22Rv1 (cell line): ENCODE measurements around the gene EML3.

Experiments used
- ZFX ChIP-seq: fragments of 450-650 bp; IDR thresholded peaks from 2 replicates; pipeline ENCODE4 v1.6.1; 2017; ENCODE audit warnings: antibody characterized with exemption, borderline replicate concordance
- TF ChIP-seq, protein P1 (sequence below): fragments of 450-650 bp; IDR thresholded peaks from 2 replicates; pipeline ENCODE4 v1.5.1; 2017; ENCODE audit warnings: mild to moderate bottlenecking

DNA sequence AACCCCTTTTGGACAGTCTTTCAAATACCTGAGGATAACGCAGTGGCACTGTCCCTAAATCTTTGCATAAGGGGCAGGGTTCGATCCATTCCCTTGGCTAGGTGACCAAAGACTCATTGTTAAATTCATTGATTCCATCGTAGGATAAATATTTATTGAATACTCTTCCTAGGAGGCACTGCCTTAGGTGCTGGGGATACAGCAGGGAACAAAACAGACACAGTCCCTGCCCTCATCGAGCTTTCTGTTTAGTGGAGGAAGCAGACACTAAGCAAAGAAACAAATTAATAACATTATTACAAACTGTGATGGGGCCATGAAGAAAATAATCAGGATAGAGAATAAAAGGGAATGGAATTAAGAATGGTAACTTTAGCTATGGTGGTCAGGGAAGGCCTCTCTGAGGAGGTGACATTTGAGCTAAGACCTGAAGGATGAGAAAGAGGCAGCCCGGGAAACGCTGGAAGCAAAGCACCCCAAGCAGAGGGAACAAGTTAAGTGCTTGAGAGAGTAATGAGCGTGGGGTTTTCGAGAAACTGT is 8.5 kb upstream of the EML3 start:
- TF ChIP-seq, protein P1, sequence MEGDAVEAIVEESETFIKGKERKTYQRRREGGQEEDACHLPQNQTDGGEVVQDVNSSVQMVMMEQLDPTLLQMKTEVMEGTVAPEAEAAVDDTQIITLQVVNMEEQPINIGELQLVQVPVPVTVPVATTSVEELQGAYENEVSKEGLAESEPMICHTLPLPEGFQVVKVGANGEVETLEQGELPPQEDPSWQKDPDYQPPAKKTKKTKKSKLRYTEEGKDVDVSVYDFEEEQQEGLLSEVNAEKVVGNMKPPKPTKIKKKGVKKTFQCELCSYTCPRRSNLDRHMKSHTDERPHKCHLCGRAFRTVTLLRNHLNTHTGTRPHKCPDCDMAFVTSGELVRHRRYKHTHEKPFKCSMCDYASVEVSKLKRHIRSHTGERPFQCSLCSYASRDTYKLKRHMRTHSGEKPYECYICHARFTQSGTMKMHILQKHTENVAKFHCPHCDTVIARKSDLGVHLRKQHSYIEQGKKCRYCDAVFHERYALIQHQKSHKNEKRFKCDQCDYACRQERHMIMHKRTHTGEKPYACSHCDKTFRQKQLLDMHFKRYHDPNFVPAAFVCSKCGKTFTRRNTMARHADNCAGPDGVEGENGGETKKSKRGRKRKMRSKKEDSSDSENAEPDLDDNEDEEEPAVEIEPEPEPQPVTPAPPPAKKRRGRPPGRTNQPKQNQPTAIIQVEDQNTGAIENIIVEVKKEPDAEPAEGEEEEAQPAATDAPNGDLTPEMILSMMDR, result no peak
- TF ChIP-seq ZFX, result no peak
